Ecto neural progenitor cell (in vitro differentiated cells): ENCODE results near the gene FBXL20.
"Not testable (repeated sequence)": the region's sequence is repeated elsewhere in the genome, so short reads cannot be mapped to it uniquely, and the experiment has no call there.

Source experiments
- DNase-seq: peaks from one replicate; pipeline ENCODE4 v3.0.0-alpha.2; 2018; ENCODE audit warnings: low spot score

Gene FBXL20, protein sequence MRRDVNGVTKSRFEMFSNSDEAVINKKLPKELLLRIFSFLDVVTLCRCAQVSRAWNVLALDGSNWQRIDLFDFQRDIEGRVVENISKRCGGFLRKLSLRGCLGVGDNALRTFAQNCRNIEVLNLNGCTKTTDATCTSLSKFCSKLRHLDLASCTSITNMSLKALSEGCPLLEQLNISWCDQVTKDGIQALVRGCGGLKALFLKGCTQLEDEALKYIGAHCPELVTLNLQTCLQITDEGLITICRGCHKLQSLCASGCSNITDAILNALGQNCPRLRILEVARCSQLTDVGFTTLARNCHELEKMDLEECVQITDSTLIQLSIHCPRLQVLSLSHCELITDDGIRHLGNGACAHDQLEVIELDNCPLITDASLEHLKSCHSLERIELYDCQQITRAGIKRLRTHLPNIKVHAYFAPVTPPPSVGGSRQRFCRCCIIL

DNA sequence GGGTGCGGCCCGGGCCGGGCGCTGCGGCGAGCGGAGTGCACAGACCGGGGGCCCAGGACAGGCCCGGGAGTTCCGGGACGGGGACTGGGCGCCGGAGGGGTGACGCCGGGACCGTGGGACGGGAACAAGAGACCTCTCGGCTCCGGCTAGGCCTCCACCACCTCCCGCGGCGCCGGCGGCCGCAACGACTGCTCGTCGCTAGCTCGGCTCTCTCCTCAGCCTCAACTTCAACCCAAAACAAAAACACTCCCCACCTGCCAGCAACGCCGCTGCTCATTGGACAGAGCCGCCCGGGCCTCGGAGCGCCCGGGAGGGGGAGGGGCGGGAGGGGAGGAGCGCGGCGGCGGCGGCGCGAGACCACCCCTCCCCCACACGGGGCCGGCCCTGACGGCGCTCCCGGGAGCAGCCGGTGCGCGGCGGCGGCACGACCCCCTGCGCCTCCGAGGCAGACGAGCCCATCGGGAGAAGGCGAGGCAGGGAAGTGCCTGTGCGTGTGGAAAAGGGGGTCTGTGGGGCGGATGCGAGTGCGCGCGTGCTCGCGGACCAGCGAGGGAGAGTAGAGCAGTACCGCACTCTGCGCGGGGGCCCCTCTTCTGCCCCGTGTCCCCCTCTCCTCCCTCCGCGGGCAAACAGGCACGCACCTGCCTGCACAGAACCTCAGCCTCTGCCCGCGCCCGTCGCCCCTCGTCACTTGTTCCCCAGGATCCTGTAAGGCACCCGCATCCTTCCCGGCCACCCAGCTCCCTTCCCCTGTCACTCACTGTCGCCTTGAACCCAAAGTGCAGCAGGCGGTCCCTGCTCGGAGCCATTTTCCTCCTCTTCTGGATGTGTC lies at the start of gene FBXL20:
Gene FBXL20, minus strand, starts transcription at position 215 of the 832 bp plus-strand sequence. CDS start 224 bp downstream, outside the sequence.
- DNase-seq = peak; percentile 98

DNA sequence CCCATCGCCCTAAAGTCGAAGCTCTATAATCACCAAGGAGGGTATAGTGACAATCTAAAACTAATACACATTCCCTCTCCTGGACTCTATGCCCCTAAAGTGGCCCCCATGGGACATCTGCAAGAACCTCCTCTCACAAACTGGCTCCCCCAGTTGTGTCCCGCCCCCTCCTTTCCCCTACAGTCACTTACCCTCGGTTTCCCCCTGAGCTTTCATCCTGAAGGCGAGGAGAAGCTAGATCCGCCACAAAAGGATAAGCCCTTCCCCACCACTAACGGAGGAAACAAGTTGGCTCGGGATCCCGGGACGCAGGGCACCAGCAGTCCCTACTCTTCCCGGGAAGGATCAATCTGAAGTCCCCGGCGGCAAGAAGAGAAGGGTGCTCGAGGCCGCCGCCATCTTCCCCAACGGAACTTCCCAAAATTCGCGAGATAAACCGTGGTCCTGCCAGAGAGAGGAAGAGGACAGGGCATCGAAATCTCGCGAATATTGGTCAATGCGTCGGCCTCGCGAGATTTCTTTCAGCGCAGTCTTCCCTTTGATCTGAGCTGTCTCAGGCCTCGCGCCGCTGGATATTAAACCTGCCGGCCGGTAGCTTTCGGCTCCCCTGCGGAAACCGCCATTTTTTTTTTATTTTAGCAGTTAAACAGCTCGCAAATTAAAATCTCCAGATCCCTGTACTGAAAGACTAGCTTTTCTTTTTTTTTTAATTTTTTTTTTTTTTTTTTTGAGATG lies 49.6 kb upstream of the FBXL20 start, which contains the start of gene MED1:
Gene MED1, minus strand, starts transcription at position 417 of the 735 bp plus-strand sequence. Its CDS starts 201 bp downstream, at position 216.
- peak; percentile 96 for DNase-seq

DNA sequence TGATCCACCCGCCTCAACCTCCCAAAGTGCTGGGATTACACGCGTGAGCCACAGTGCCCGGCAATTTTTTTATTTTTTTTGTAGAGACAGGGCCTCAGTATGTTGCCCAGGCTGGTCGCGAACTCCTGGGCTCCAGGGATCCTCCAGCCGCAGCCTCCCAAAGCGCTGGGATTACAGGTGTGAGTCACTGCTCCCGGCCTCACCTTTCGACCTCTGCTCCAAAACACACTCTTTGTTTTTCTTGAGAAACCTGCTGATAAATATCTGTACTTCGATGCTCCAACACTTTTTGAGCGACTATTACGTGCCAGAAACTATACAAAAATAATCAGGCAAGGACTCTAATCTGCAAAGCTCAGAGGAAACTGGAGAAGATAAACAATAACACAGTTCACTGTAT lies 48.6 kb upstream of the FBXL20 start:
- no peak for DNase-seq

DNA sequence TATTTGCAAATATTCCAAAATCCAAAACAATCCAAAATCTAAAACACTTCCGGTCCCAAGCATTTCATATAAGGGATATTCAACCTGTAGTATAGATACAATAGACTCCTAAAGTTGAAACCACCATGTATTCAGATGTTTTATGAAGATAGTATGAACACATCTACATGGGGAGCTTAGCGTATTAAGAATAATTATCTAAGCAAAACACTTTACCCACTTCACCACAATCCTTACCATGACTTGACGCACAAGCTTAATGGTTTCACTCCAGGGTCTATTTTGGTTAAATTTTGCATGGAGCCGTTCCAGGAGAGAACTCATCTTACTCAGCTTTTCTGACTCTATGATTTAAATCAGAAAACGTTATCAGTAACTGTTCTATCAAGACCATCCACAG lies 46.1 kb upstream of the FBXL20 start:
- no peak for DNase-seq

DNA sequence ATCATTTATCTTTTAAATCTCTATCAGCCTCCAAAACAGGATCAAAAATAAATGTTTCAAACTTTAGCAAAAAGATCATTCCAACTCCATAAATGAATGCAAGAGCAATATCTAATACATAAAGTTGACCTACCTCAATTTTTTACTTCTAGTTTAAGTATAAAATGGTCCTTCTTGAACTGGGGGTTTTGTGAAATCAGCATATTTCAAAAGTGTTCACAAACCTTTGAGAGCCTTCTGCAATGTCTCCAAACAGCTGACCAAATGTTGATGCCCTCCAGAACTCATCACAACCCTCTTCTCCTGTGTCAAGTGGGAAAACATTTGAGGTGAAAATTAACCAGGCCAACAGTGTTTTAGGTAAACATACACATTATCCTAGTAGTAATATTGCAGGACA lies 41.9 kb upstream of the FBXL20 start:
- no peak for DNase-seq

DNA sequence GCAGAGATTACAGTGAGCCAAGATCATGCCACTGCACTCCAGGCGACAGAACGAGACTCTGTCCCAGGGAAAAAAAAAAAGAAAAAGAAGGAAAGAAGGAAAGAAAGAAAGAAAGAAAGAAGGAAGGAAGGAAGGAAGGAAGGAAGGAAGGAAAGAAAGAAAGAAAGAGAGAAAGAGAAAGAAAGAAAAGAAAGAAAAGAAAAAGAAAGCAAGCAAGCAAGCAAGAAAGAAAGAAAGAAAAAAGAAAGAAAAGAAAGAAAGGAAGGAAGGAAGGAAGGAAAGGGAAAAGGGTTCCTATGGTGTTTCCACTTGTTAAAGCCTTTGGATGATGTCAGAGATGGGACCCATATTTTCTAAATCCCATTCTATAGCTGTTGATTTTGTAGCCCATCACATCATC lies 38.4 kb upstream of the FBXL20 start:
- DNase-seq = not testable (repeated sequence)

DNA sequence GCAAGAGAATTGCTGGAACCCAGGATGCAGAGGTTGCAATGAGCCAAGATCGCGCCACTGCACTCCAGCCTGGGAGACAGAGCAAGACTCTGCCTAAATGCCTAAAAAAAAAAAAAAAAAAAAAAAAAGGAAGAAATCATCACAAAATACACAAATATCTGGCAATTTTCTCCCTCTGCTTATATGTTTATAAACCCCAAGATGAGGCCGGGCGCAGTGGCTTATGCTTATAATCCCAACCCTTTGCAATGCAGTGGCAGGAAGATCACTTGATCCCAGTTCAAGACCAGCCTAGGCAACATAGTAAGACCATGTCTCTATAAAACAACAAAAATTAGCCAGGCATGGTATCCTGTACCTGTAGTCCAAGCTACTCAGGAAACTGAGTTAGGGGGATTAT lies 28.2 kb upstream of the FBXL20 start:
- DNase-seq = no peak

DNA sequence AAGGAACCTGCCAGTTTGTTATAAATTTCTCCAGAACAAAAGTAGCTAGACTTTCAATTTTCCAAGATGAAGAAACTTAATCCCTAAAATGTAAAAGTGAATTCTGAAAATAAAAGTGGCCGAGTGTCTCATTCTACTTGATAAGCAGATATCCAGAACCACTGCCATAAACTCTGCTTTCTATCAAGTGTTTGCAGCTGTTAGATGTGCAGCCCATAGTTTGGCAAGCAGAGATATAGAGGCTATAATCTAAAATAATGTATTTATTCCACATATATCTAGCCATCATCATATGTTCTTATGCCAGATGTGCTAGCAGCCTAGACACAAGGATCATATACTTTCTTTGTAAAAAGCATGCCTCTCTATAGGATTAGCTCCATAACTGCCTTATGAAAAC lies 14.7 kb upstream of the FBXL20 start:
- no peak for DNase-seq

DNA sequence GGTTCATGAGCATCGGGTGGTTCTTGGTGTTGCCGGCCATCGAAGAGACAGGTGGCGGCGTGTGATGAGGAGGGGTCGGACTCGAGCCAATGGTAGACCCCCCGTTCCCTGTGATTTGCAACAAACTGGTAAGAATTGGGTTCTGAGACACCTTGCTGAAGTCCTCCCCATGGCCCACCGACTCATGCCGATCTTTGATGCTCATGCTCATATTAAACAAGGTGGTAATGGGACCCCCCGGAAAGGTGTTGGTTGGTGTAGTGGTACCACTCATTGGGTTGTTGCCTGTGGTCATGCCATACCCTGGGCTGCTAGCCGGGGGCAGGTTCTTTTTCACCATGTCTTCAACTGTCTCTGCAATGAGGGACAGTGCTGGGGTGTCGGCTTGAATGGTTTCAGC lies 8.9 kb upstream of the FBXL20 start:
- DNase-seq = no peak

DNA sequence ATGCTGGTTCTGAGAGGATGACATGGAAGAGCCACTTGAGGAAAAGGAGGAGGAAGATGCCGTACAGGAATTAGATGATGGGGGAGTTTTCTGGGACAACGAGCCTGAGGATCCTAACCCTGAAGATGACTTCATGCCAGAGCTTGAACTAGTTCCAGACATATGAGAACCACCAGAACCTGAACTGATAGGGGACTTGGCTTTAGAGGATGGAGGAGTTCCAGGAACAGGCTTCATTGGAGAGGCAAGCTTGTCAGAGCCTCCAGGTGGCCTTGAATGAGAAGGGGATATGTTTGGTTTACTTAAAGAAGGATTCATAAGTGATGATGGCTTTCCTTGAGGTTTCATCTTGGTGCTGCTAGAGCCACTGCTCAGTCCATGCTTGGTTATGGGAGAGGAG lies 6.9 kb upstream of the FBXL20 start:
- no peak for DNase-seq

DNA sequence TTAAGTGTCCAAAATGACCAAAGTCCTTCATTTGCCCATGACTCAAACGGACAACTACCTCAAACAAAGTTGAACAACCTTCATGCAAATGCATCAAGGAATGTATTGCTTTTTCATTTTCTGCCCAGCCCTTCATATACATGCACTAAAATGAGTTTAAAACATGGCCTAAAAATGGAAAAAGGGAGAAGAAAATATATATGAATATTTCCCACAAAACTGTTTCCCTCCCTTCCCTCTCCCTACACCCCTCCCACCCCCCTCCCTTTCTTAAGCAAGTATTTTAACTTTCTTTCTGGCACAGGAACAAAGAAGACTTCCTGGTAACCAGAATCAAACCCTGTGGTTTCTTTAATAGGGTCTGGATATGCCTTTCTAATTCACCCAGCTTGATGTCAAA lies 5.5 kb upstream of the FBXL20 start:
- no peak for DNase-seq

DNA sequence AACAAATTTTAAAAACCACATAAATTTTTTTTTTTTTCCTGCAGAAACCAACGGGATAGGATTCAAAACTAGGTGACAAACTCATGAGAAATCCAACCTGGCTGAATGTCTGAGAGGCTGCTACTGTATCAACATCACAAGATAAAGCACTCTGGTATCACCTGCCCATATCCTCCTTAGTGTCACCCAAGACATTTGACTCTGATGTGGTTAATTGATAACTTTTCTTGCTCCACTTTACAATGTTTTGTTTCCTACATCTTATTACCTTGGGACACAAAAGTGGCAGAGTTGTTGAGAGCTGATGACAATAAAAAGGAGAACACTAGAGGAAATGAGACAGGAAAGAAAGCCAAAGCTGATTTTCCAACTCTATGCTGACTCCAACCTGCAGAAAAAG lies 4.0 kb upstream of the FBXL20 start:
- DNase-seq = no peak

DNA sequence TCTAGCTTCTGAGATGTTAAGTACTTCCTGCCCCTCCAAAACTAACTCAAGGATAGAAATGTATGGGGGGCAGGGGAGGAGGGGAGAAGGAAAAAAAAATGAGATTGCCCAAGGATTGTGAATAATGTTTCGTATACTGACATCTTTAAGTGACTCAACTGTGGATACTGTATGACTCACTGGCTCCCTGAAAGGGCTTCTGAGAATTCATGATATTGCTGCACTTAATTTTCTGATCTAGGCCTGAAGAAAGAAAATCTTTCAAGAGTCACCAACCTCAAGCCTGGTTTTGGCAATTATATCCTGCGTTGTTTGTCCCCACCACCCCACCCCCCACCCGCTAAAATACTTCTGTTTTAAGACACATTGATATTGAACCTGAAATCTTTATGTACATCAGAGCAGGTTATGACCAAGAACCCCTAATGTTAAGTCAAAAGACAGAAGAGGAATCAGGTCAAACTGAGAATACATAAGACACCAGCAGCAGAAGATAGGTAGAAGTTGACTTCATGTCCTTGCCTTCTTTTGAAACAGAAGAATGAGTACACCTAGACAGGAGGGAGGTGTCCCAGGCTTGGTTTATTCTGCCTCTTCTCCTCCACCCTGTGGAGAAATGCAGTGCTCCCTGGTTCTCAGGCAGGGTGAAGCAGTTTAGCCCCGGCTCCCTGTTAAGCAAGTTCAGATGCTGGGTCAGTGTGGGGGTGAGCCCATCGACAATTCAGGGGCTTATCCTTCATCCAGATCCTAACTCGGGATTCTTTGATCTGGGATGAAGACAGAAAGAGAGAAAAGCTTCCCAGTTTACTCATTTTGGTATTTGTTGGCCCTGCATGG lies 3.3 kb upstream of the FBXL20 start:
- DNase-seq = no peak

DNA sequence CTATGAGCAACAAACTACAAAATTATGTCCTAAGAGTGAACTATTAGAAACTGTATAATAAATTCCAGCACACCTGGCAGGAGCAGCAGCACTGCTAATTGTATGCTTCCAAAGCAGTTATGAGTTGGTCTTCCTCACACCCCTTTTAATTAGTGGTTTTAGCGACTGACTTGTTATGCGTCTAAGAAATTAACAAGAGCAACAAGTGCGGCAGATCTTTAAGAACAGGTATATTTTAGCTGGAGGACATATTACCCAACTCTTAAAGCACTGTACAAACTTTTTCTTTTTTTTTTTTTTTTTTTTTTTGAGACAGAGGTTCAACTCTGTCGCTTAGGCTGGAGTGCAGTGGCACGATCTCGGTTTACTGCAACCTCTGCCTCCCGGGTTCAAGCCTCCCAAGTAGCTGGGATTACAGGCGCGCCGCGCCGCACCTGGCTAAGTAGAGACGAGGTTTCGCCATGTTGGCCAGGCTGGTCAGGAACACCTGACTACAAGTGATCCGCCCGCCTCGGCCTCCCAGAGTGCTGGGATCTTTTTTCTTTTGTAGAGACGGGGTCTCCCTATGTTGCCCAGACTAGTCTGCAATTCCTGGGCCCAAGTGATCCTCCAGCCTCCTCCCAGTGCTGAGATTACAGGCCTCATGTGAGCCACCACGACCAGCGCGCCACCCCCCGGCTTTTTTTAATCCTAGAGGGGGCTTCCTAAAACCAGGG lies 1.6 kb upstream of the FBXL20 start:
- DNase-seq = no peak

DNA sequence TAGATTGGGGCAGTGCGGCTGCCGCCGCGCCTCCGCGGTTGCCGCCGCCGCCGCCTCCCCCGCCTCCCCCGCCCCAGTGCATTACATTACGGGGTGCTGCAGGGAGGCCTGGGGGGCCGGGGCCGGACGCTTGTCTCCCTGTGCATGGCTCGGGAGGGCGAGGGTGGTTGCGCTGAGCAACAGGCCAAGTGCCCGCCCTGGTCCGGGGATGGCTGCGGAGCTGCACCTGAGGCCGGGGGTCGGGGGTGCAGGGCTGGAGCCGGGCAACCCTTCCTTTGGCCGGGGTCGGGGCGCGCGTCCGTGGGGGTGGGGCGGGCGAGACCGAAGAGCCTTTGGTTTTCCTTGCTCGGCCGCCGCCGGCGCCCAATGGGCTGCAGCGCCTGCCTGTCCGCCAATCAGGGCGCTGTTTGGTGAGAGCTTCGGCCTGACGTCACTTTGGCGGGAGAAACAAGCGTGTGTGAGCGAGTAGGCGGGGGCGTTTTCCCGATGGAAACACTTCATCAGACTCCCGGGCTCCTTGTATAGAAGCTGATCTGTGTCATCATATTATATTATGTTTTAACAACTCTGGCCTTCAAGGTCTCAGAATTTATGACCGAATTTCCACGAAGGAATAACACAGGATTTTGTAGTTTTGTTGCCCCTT lies 941 bp upstream of the FBXL20 start:
- peak; percentile 98 for DNase-seq

DNA sequence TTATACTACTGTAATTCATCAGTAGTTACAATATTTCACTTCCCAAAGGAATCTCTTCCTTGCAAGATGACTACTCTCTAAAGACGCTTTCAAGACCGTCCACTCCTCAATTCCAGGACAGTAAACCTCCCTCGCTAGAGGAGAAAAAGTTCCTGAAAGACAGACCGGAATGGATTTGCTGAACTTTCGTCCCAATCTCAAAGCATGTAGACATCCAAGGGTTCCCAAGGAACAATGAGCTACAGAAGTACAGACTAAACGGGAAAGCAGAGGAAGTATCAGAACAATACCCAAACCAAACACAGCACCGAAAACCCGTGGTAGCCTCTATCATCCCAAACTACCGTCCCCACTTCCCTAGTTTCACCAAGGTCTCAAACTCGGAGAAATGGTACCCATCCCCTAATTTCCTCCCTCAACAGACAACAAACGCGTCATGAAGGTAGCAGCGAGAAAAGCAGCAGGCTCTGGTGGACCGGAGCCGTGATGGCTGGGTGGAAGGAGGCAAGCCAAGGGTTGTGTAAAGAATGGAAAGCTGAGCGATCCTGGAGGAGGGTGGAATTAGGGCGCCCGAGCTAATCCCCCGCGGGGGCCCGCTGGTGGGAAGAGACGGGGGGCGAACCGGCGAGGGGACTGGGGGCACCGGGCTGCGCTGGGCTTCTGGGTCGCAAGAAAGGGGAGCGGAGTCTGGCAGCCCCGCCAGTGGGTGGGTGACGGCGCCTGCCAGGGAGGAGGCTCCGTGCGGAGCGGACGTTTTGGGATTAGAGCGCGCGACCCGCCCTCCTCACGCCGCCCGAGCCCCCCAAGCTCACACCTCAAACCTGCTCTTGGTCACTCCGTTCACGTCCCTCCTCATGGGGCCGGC lies 647 bp downstream of the FBXL20 start:
- no peak for DNase-seq

DNA sequence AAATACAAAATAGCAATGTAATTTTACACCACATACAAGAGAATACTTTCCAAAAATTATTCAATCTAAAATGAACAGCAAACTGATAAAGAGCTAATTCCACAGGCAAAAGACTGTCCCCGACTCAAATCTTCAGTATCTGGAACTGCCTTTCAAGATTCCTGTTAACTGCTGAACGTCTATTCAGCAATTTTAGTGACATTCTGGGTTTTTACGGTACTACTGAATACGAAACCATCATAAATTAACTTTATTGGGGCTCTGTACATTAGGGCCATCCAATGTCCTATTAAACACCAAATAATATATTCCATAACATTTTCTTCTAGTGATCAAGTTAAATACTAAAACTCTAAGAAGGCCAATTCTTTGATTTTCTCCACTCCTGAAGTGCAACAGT lies 1.6 kb downstream of the FBXL20 start:
- no peak for DNase-seq

DNA sequence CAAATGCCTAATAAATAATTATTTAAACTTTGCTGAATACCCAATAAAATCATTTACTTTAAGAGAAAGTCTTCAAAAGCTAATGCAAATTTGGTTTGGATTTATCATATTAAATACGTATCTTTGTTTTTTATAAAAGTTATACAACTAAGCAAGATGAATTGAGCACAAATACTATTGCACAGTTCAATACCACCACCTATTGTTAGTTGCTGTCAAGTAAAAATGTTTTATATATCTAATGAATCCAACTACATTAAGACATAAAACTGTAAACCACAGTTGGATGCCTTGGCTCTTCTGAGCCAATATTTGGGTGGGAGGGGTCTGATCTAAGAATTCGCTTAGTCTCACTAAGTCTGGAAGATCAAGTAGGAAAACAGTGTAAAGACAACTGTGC lies 7.7 kb downstream of the FBXL20 start:
- no peak for DNase-seq

DNA sequence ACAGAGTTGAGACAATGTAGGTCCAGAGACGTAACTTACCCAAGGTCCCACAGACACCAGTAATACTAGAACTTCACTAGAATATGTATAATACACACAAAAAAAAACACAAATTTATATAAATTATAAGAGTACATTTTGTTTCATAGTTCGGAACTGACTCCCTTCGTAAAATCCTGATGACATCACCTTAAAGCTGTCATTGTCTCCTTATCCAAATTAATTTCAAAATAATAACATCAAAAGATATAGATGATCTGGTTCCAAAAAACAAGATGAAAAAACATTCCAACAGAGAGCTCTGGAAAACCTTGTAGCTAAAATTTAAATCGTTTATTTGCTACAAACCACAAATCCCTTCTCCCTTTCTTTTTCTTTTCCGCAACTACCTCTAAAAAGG lies 10.0 kb downstream of the FBXL20 start:
- no peak for DNase-seq
